Measurements from ENCODE around the gene CCDC171. TPM values are rescaled to one million over a fixed set of nuclear protein-coding genes. Genes with fewer than 3 reads are reported as not detected.

The CCDC171 gene
- total and polyA plus RNA-seq, 4 experiments from 2014 or later = 0.11 to 1.9 (median 1.0) TPM

DNA sequence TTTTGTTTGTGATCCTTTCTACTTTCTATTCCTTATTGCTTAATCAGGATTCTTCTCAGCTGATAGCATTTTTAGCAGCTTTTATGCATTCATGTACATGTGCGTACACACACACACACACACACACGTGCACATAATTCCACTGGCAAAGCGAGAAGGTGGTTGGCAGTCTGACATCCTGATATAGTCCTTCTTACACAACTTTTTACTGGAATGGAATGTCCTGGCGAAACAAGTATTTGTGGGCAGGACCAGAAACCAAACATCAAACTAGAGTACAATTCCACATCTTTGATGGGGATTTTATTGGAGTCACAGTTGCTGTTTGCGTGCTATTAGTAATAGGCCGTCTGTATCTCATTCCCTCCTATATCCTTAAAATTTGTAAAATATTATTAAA, 356.5 kb downstream of the CCDC171 start:
- CTCF ChIA-PET (ENCODE audit: partially characterized antibody) = no interaction called here

DNA sequence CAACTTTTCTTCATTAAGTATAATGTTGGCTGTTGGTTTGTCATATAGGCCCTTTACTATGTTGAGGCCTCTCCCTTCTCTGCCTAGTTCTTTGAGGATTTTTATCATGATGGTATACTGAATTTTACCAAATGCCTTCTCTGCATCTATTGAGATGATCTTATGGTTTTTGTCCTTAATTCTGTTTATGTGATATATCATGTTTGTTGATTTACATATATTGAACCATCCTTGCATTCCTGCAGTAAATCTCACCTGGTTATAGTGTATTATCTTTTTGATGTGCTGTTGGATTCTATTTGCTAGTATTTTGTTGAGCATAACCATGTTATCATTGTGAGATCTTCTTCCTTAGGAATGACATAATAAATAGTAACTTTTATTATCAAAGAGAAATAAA, 362.9 kb downstream of the CCDC171 start:
- Histone ChIP-seq H3K9me3 (ENCODE audit: control insufficient read depth in 1 of 2, low read length in 2 of 2) (no peaks in the 10 kb centered on the region), H3K36me3 (ENCODE audit: insufficient read depth, low read length) (no peaks in the 10 kb centered on the region), H3K4me1 (ENCODE audit: insufficient read depth, low read length) (no peaks in the 10 kb centered on the region), H3K27ac (ENCODE audit: low read depth, low read length) (no peak overlapping the region), H3K4me3 (ENCODE audit: low read length in 2 of 2) (no peak overlapping the region), H3K27me3 (ENCODE audit: insufficient read depth, low read length) (no peaks in the 10 kb centered on the region)
- ChIA-PET POLR2A (ENCODE audit: partially characterized antibody) (no interaction called here), CTCF (ENCODE audit: partially characterized antibody) (no interaction called here)
- Mint-ChIP-seq H3K27ac (no peak overlapping the region), H3K36me3 (no peaks in the 10 kb centered on the region), H3K4me1 (no peaks in the 10 kb centered on the region), H3K27me3 (no peaks in the 10 kb centered on the region), H3K9me3 (peaks cover 13 to 50% (median 29%) of the 10 kb centered on the region in 8 donors), H3K4me3 (no peak overlapping the region)
- intact Hi-C loops (cut with micrococcal nuclease) = no loop called here
- DNase-seq = no peak

More for the DNA sequence above, 356.5 kb downstream of the CCDC171 start:
- Mint-ChIP-seq H3K4me3 (no peak overlapping the region), H3K9me3 (peaks cover 4 to 66% (median 35%) of the 10 kb centered on the region in 8 donors), H3K27me3 (no peaks in the 10 kb centered on the region), H3K36me3 (no peaks in the 10 kb centered on the region), H3K4me1 (no peaks in the 10 kb centered on the region), H3K27ac (no peak overlapping the region)
- intact Hi-C loops (cut with micrococcal nuclease) = no loop called here
- H3K36me3 ChIP-seq (ENCODE audit: insufficient read depth, low read length) = no peaks in the 10 kb centered on the region
- no peak overlapping the region for H3K27ac ChIP-seq (ENCODE audit: low read depth, low read length)
- DNase-seq = no peak
- no peaks in the 10 kb centered on the region for H3K9me3 ChIP-seq (ENCODE audit: control insufficient read depth in 1 of 2, low read length in 2 of 2)
- H3K4me1 ChIP-seq (ENCODE audit: insufficient read depth, low read length) = no peaks in the 10 kb centered on the region
- H3K4me3 ChIP-seq (ENCODE audit: low read length in 2 of 2) = no peak overlapping the region
- POLR2A ChIA-PET (ENCODE audit: partially characterized antibody) = no interaction called here
- no peaks in the 10 kb centered on the region for H3K27me3 ChIP-seq (ENCODE audit: insufficient read depth, low read length)

DNA sequence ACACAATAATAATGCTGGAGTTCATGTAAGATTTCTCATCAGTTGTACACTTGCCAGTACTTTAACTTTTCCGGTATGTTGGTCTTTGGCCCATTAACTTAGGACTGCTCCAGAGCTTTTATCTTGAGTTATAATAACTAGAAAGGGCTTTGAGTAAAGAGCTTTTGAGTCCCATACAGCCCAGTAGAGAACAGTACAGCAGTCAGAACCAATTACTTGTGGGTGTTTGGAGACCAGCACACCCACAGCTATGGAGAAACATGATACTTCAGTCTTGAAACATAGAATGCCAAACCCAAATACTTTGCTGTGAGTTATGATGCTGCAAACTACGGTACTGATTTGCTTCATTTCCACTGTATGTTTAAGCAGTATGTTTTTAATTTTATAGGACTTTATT, 374.3 kb downstream of the CCDC171 start:
- no peak for DNase-seq
- H3K4me3 Mint-ChIP-seq = no peak overlapping the region
- POLR2A ChIA-PET (ENCODE audit: partially characterized antibody) = no interaction called here
- H3K9me3 Mint-ChIP-seq = peaks cover 0 to 14% (median 4%) of the 10 kb centered on the region in 8 donors
- Histone ChIP-seq H3K4me1 (ENCODE audit: insufficient read depth, low read length) (no peaks in the 10 kb centered on the region), H3K4me3 (ENCODE audit: low read length in 2 of 2) (no peak overlapping the region), H3K36me3 (ENCODE audit: insufficient read depth, low read length) (no peaks in the 10 kb centered on the region), H3K9me3 (ENCODE audit: control insufficient read depth in 1 of 2, low read length in 2 of 2) (no peaks in the 10 kb centered on the region), H3K27ac (ENCODE audit: low read depth, low read length) (no peak overlapping the region), H3K27me3 (ENCODE audit: insufficient read depth, low read length) (no peaks in the 10 kb centered on the region)
- no peaks in the 10 kb centered on the region for H3K4me1 Mint-ChIP-seq
- H3K27me3 Mint-ChIP-seq = no peaks in the 10 kb centered on the region
- intact Hi-C loops (cut with micrococcal nuclease) = no loop called here
- CTCF ChIA-PET (ENCODE audit: partially characterized antibody) = no interaction called here
- no peaks in the 10 kb centered on the region for H3K36me3 Mint-ChIP-seq
- H3K27ac Mint-ChIP-seq = no peak overlapping the region

DNA sequence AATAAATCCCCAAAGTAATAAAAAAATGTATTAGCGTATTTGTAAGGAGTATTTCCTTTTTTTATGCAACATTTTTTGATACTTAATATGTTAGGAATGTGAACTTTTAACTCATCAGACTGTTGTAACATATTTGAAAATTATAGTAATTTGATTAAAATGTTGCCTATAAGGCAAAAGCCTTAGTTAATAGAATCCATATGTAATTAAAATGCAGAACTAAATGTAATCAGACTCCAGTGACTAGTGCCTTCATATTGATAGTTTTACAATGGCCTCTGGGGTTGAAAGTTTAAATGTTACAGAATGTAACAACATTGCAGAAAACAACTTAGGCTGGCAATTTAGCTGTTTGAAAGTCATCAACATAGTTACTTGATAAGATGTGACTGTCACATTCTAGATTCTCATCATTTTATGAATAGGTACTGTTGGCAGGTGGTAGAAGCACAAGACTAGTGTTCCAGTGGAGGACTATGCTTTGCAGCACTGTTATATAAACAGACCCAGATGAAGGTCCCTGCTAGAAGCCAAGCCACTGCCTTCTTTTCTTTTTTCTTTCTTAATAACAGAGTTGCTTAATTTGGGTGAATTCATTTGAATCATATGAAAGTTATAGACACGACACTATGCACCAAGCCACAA, 382.9 kb downstream of the CCDC171 start:
- Histone ChIP-seq H3K36me3 (ENCODE audit: insufficient read depth, low read length) (no peaks in the 10 kb centered on the region), H3K4me3 (ENCODE audit: low read length in 2 of 2) (no peak overlapping the region), H3K27ac (ENCODE audit: low read depth, low read length) (no peak overlapping the region), H3K9me3 (ENCODE audit: control insufficient read depth in 1 of 2, low read length in 2 of 2) (no peaks in the 10 kb centered on the region), H3K4me1 (ENCODE audit: insufficient read depth, low read length) (no peaks in the 10 kb centered on the region), H3K27me3 (ENCODE audit: insufficient read depth, low read length) (no peaks in the 10 kb centered on the region)
- H3K4me3 Mint-ChIP-seq = no peak overlapping the region
- no peak overlapping the region for H3K27ac Mint-ChIP-seq
- no peaks in the 10 kb centered on the region for H3K36me3 Mint-ChIP-seq
- no peaks in the 10 kb centered on the region for H3K27me3 Mint-ChIP-seq
- intact Hi-C loops (cut with micrococcal nuclease) = no loop called here
- no peak for DNase-seq
- H3K9me3 Mint-ChIP-seq = peaks cover 2 to 20% (median 8%) of the 10 kb centered on the region in 8 donors
- no peaks in the 10 kb centered on the region for H3K4me1 Mint-ChIP-seq
- ChIA-PET CTCF (ENCODE audit: partially characterized antibody) (no interaction called here), POLR2A (ENCODE audit: partially characterized antibody) (no interaction called here)

DNA sequence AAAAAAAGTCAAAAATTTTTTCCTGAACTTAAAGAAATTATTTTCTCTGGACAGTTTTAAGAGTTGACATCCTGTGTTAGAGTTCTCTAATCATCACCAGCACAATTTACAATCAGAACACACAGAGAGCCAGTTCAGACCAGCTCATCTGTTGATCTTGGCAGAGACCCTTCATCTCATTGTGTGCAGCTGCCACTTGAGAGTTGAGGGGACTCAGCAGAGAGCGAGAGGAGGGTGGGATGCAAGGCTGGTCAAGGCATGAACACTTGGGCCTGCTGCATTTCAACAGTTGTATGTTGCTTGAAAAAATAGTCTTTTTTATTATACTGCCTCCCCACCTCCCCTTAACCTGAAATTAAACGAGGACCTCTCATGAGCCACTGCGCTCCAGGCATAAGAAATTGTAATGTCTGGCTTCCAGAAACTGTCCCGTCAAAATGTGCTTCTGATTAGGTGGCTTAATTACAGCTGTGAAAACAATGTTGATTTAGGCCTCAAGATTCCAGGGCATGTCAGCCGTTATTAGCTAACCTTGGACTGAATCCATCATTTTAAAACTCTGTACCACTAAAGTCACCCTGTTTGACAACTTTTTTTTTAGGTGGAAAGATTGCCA, 383.6 kb downstream of the CCDC171 start:
- CTCF ChIA-PET (ENCODE audit: partially characterized antibody) = no interaction called here
- Histone ChIP-seq H3K4me3 (ENCODE audit: low read length in 2 of 2) (no peak overlapping the region), H3K27me3 (ENCODE audit: insufficient read depth, low read length) (no peaks in the 10 kb centered on the region), H3K36me3 (ENCODE audit: insufficient read depth, low read length) (no peaks in the 10 kb centered on the region), H3K27ac (ENCODE audit: low read depth, low read length) (no peak overlapping the region), H3K4me1 (ENCODE audit: insufficient read depth, low read length) (no peaks in the 10 kb centered on the region), H3K9me3 (ENCODE audit: control insufficient read depth in 1 of 2, low read length in 2 of 2) (no peaks in the 10 kb centered on the region)
- intact Hi-C loops (cut with micrococcal nuclease) = no loop called here
- Mint-ChIP-seq H3K4me1 (no peaks in the 10 kb centered on the region), H3K4me3 (no peak overlapping the region), H3K27me3 (no peaks in the 10 kb centered on the region), H3K27ac (no peak overlapping the region), H3K9me3 (peaks cover 1 to 20% (median 8%) of the 10 kb centered on the region in 8 donors), H3K36me3 (no peaks in the 10 kb centered on the region)
- DNase-seq = no peak
- POLR2A ChIA-PET (ENCODE audit: partially characterized antibody) = no interaction called here

DNA sequence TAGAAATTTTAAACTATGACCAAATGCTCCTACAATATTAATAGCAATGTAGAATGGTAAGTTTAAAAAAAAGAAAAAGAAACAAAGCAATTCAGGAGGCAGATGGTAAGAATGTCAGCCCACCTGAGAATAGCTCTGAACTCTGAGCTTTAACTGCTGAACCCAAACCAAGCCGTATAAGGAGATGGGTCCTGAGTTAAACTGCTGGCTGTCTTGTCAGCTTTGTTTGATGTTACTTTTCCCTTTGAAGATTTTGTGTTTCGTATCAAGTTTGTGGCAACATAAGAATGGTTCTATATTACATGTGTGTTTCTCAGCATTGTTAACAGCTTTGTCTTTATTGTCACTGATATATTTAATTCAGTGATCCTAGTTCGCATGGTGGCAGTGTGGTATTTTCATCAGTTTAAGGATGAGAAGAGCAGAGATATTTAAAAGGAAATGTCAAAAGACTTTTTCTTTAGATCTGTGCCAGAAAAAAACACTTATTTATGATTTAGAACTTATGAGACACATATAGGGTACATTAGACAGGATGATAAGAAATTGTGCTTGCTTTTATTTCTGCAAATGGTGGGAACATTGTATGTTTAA, 390.1 kb downstream of the CCDC171 start:
- no peaks in the 10 kb centered on the region for H3K36me3 ChIP-seq (ENCODE audit: insufficient read depth, low read length)
- Mint-ChIP-seq H3K27me3 (no peaks in the 10 kb centered on the region), H3K4me3 (no peak overlapping the region), H3K4me1 (no peaks in the 10 kb centered on the region), H3K9me3 (peaks cover 0 to 6% (median 2%) of the 10 kb centered on the region in 8 donors), H3K36me3 (no peaks in the 10 kb centered on the region), H3K27ac (no peak overlapping the region)
- no peak for DNase-seq
- H3K27me3 ChIP-seq (ENCODE audit: insufficient read depth, low read length) = no peaks in the 10 kb centered on the region
- H3K27ac ChIP-seq (ENCODE audit: low read depth, low read length) = no peak overlapping the region
- intact Hi-C loops (cut with micrococcal nuclease) = no loop called here
- POLR2A ChIA-PET (ENCODE audit: partially characterized antibody) = no interaction called here
- H3K9me3 ChIP-seq (ENCODE audit: control insufficient read depth in 1 of 2, low read length in 2 of 2) = no peaks in the 10 kb centered on the region
- H3K4me1 ChIP-seq (ENCODE audit: insufficient read depth, low read length) = no peaks in the 10 kb centered on the region
- CTCF ChIA-PET (ENCODE audit: partially characterized antibody) = no interaction called here
- no peak overlapping the region for H3K4me3 ChIP-seq (ENCODE audit: low read length in 2 of 2)

DNA sequence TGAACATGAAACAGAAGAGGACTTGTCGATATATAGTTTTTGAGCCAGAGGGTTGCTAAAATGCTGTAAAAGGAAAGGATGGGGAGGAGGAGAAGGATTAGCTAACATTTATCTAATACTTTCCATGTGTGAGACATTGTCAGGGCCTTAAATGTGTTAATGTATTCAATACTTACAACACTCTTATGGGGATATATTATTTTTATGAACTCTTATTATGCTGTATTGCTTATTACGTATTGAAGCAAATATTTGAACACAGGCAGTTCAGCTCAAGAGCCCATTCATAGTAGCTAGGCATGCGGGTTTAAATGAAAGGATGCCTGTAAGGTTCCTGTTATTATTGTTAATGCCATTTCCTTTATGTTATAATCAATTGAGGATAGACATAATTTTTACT, 391.5 kb downstream of the CCDC171 start:
- Histone ChIP-seq H3K27me3 (ENCODE audit: insufficient read depth, low read length) (no peaks in the 10 kb centered on the region), H3K4me1 (ENCODE audit: insufficient read depth, low read length) (no peaks in the 10 kb centered on the region), H3K27ac (ENCODE audit: low read depth, low read length) (no peak overlapping the region), H3K36me3 (ENCODE audit: insufficient read depth, low read length) (no peaks in the 10 kb centered on the region), H3K9me3 (ENCODE audit: control insufficient read depth in 1 of 2, low read length in 2 of 2) (no peaks in the 10 kb centered on the region), H3K4me3 (ENCODE audit: low read length in 2 of 2) (no peak overlapping the region)
- H3K27ac Mint-ChIP-seq = no peak overlapping the region
- ChIA-PET CTCF (ENCODE audit: partially characterized antibody) (no interaction called here), POLR2A (ENCODE audit: partially characterized antibody) (no interaction called here)
- H3K36me3 Mint-ChIP-seq = no peaks in the 10 kb centered on the region
- DNase-seq = no peak
- peaks cover 0 to 11% (median 2%) of the 10 kb centered on the region in 8 donors for H3K9me3 Mint-ChIP-seq
- intact Hi-C loops (cut with micrococcal nuclease) = no loop called here
- H3K4me1 Mint-ChIP-seq = no peaks in the 10 kb centered on the region
- no peak overlapping the region for H3K4me3 Mint-ChIP-seq
- no peaks in the 10 kb centered on the region for H3K27me3 Mint-ChIP-seq
